CD4-positive, CD25-positive, alpha-beta regulatory T cell (primary cell): Measurements from ENCODE around the gene CRTC1. TPM values are rescaled to one million over a fixed set of nuclear protein-coding genes. Genes with fewer than 3 reads are reported as not detected.

Experiments used
- ATAC-seq, 2 donors: fragments of 150-1000 bp; cut with Tn5 transposase; one replicate each; pipeline ENCODE4 v1.10.0; 2021; ENCODE audit warnings: low read depth in 2 of 2, moderate number of reproducible peaks in 2 of 2, moderate library complexity in 1 of 2
- DNase-seq, 3 donors: peaks; one replicate each; pipeline versions ENCODE4 v3.0.0 to v3.0.0-alpha.2; 2012 to 2022; ENCODE audit warnings: mixed read lengths in 1 of 3
- H3K27ac ChIP-seq: one replicate; pipeline ENCODE4 v1.7.0; 2013; ENCODE audit warnings: mild to moderate bottlenecking, low read length; ENCODE audit not compliant: insufficient read depth, poor library complexity, severe bottlenecking
- H3K27me3 ChIP-seq: one replicate; pipeline ENCODE4 v1.7.0; 2013; ENCODE audit warnings: low read length; ENCODE audit not compliant: control insufficient read depth, insufficient read depth
- H3K36me3 ChIP-seq: one replicate; pipeline ENCODE4 v1.7.0; 2013; ENCODE audit warnings: mild to moderate bottlenecking, low read length, moderate library complexity; ENCODE audit not compliant: control insufficient read depth, insufficient read depth
- H3K4me1 ChIP-seq: 2 replicates; pipeline ENCODE4 v1.7.0; 2013; ENCODE audit warnings: mild to moderate bottlenecking, low read length; ENCODE audit not compliant: insufficient read depth, control insufficient read depth, poor library complexity, severe bottlenecking
- H3K4me3 ChIP-seq: one replicate; pipeline ENCODE4 v1.7.0; 2013; ENCODE audit warnings: low read depth, mild to moderate bottlenecking, low read length, moderate library complexity
- H3K9me3 ChIP-seq, 2 experiments: 1 replicate in 1 of 2; 2 replicates in 1 of 2; pipeline ENCODE4 v1.7.0; 2013; ENCODE audit warnings: low read length in 2 of 2, mild to moderate bottlenecking in 1 of 2, moderate library complexity in 1 of 2; ENCODE audit not compliant: control insufficient read depth in 2 of 2
- H3K27ac Mint-ChIP-seq, 3 donors: one replicate each; pipeline ENCODE4 v1.8.0; 2020 to 2022; ENCODE audit warnings: mild to moderate bottlenecking in 3 of 3, mixed read lengths in 3 of 3, moderate library complexity in 2 of 3
- H3K27me3 Mint-ChIP-seq: one replicate; pipeline ENCODE4 v1.8.0; 2022; ENCODE audit warnings: mild to moderate bottlenecking, mixed read lengths
- H3K36me3 Mint-ChIP-seq: one replicate; pipeline ENCODE4 v1.8.0; 2020; ENCODE audit warnings: mixed read lengths
- H3K4me1 Mint-ChIP-seq, 4 donors: one replicate each; pipeline ENCODE4 v1.8.0; 2020 to 2022; ENCODE audit warnings: mixed read lengths in 4 of 4, mild to moderate bottlenecking in 1 of 4
- H3K4me3 Mint-ChIP-seq, 4 donors: one replicate each; pipeline ENCODE4 v1.8.0; 2020 to 2022; ENCODE audit warnings: mild to moderate bottlenecking in 4 of 4, mixed read lengths in 4 of 4, moderate library complexity in 3 of 4
- H3K9me3 Mint-ChIP-seq, 7 donors: one replicate each; pipeline ENCODE4 v1.8.0; 2020 to 2022; ENCODE audit warnings: mixed read lengths in 7 of 7, mild to moderate bottlenecking in 3 of 7, moderate library complexity in 2 of 7
- polyA plus RNA-seq, 4 donors: library from polyadenylated mRNA; unstranded; fragments of 300-500 nt; fragmentation: Illumina TruSeq; gene quantifications; one replicate each; pipeline ENCODE4 v1.2.3, GENCODE V29; 2021
- total RNA-seq: library from RNA; stranded (reverse); gene quantifications from one replicate; pipeline ENCODE4 v1.2.3, GENCODE V29; 2022

The CRTC1 gene
- total and polyA plus RNA-seq, 5 donors from 2014 or later = 0.47 to 20.2 (median 1.1) TPM

- Mint-ChIP-seq H3K9me3 (no peaks in the 10 kb centered on the region), H3K27me3 (no peaks in the 10 kb centered on the region), H3K4me1 (peaks cover 0 to 25% (median 12%) of the 10 kb centered on the region in 4 donors), H3K27ac (peak overlapping the region in 1 of 3 donors; percentile 62), H3K4me3 (no peak overlapping the region), H3K36me3 (peaks cover 7% of the 10 kb centered on the region)
- Histone ChIP-seq H3K4me1 (no peaks in the 10 kb centered on the region), H3K36me3 (no peaks in the 10 kb centered on the region), H3K4me3 (no peak overlapping the region), H3K9me3 (no peaks in the 10 kb centered on the region), H3K27me3 (no peaks in the 10 kb centered on the region), H3K27ac (no peak overlapping the region)
- DNase-seq = no peak
- ATAC-seq = no peak
These were observed 28.2 kb upstream of the CRTC1 start for GRCh38 chr19:18655173-18655844.

GRCh38 chr19:18656337-18657086, 27.0 kb upstream of the CRTC1 start:
- Histone ChIP-seq H3K27me3 (no peaks in the 10 kb centered on the region), H3K4me3 (no peak overlapping the region), H3K4me1 (no peaks in the 10 kb centered on the region), H3K36me3 (no peaks in the 10 kb centered on the region), H3K27ac (no peak overlapping the region), H3K9me3 (no peaks in the 10 kb centered on the region)
- Mint-ChIP-seq H3K4me3 (no peak overlapping the region), H3K27ac (peak overlapping the region in 2 of 3 donors; percentile 62 to 80), H3K9me3 (no peaks in the 10 kb centered on the region), H3K27me3 (no peaks in the 10 kb centered on the region), H3K4me1 (peaks cover 0 to 27% (median 15%) of the 10 kb centered on the region in 4 donors), H3K36me3 (peaks cover 10% of the 10 kb centered on the region)
- DNase-seq (no peak), ATAC-seq (no peak)

GRCh38 chr19:18657590-18658365, 25.7 kb upstream of the CRTC1 start:
- H3K36me3 Mint-ChIP-seq = peaks cover 6% of the 10 kb centered on the region
- H3K27ac Mint-ChIP-seq = peak overlapping the region in 2 of 3 donors; percentile 62 to 83
- no peak for ATAC-seq

GRCh38 chr19:18658366-18658855, 25.1 kb upstream of the CRTC1 start:
- H3K36me3 Mint-ChIP-seq = peaks cover 6% of the 10 kb centered on the region
- H3K4me3 ChIP-seq = no peak overlapping the region
- no peaks in the 10 kb centered on the region for H3K4me1 ChIP-seq
- no peak overlapping the region for H3K27ac ChIP-seq
- peaks cover 0 to 29% (median 16%) of the 10 kb centered on the region in 4 donors for H3K4me1 Mint-ChIP-seq
- no peak overlapping the region for H3K4me3 Mint-ChIP-seq
- H3K27me3 ChIP-seq = no peaks in the 10 kb centered on the region
- no peak for DNase-seq
- ATAC-seq = no peak
- H3K27ac Mint-ChIP-seq = peak overlapping the region; percentile 48 to 83 (median 81)
- no peaks in the 10 kb centered on the region for H3K9me3 Mint-ChIP-seq
- no peaks in the 10 kb centered on the region for H3K27me3 Mint-ChIP-seq
- H3K36me3 ChIP-seq = no peaks in the 10 kb centered on the region
- no peaks in the 10 kb centered on the region for H3K9me3 ChIP-seq

More at GRCh38 chr19:18657590-18658365, 25.7 kb upstream of the CRTC1 start:
- Histone ChIP-seq H3K9me3 (no peaks in the 10 kb centered on the region), H3K4me1 (no peaks in the 10 kb centered on the region), H3K4me3 (no peak overlapping the region), H3K27me3 (no peaks in the 10 kb centered on the region), H3K36me3 (no peaks in the 10 kb centered on the region), H3K27ac (no peak overlapping the region)
- Mint-ChIP-seq H3K9me3 (no peaks in the 10 kb centered on the region), H3K27me3 (no peaks in the 10 kb centered on the region), H3K4me3 (no peak overlapping the region), H3K4me1 (peaks cover 0 to 24% (median 16%) of the 10 kb centered on the region in 4 donors)
- DNase-seq = no peak

GRCh38 chr19:18659281-18660050, 24.0 kb upstream of the CRTC1 start:
- no peak overlapping the region for H3K27ac ChIP-seq
- Mint-ChIP-seq H3K4me3 (no peak overlapping the region), H3K9me3 (no peaks in the 10 kb centered on the region), H3K27ac (peak overlapping the region in 1 of 3 donors; percentile 15), H3K36me3 (peaks cover 6% of the 10 kb centered on the region), H3K4me1 (peaks cover 0 to 37% (median 18%) of the 10 kb centered on the region in 4 donors), H3K27me3 (no peaks in the 10 kb centered on the region)
- H3K9me3 ChIP-seq = no peaks in the 10 kb centered on the region
- H3K4me3 ChIP-seq = no peak overlapping the region
- no peaks in the 10 kb centered on the region for H3K27me3 ChIP-seq
- ATAC-seq (no peak), DNase-seq (no peak)
- H3K36me3 ChIP-seq = no peaks in the 10 kb centered on the region
- H3K4me1 ChIP-seq = peaks cover 5% of the 10 kb centered on the region

GRCh38 chr19:18660051-18660910, 23.2 kb upstream of the CRTC1 start:
- DNase-seq (no peak), ATAC-seq (no peak)
- H3K27ac ChIP-seq = no peak overlapping the region
- peaks cover 0 to 37% (median 17%) of the 10 kb centered on the region in 4 donors for H3K4me1 Mint-ChIP-seq
- H3K36me3 Mint-ChIP-seq = peaks cover 6% of the 10 kb centered on the region
- no peak overlapping the region for H3K4me3 Mint-ChIP-seq
- no peaks in the 10 kb centered on the region for H3K27me3 Mint-ChIP-seq
- no peaks in the 10 kb centered on the region for H3K9me3 Mint-ChIP-seq
- H3K4me3 ChIP-seq = no peak overlapping the region
- H3K9me3 ChIP-seq = no peaks in the 10 kb centered on the region
- H3K4me1 ChIP-seq = peaks cover 5% of the 10 kb centered on the region
- H3K36me3 ChIP-seq = peaks cover under 1% of the 10 kb centered on the region
- H3K27ac Mint-ChIP-seq = no peak overlapping the region
- H3K27me3 ChIP-seq = no peaks in the 10 kb centered on the region
